Measurements from ENCODE around the gene LRRC66. TPM values are rescaled to one million over a fixed set of nuclear protein-coding genes. Genes with fewer than 3 reads are reported as not detected.

The LRRC66 gene
- total and polyA plus RNA-seq, 2 of the 13 experiments (the other 11 are each of a cell fraction or from before 2014, with no cell fraction given): not detected

- no peak for TF ChIP-seq DRAP1 (CRISPR knock-in tag; IDR thresholded peaks at IDR 0.05)
- TF ChIP-seq TFE3 (CRISPR knock-in tag; IDR thresholded peaks at IDR 0.05): no peak
- TF ChIP-seq MBNL3 (CRISPR knock-in tag; conservative IDR thresholded peaks at IDR 0.05): no peak
- TF ChIP-seq ZNF605 (CRISPR knock-in tag; IDR thresholded peaks at IDR 0.05): no peak
- no peak for TF ChIP-seq RFX1 (IDR thresholded peaks at IDR 0.05)
- no peak for TF ChIP-seq TMF1 (CRISPR knock-in tag; IDR thresholded peaks at IDR 0.05; ENCODE audit: low read depth)
- no peak for TF ChIP-seq CREB3 (CRISPR knock-in tag; IDR thresholded peaks at IDR 0.05)
- TF ChIP-seq ZNF691 (CRISPR knock-in tag; IDR thresholded peaks at IDR 0.05; ENCODE audit: borderline replicate concordance, low read depth): no peak
- no peak for TF ChIP-seq NCOA5 (CRISPR knock-in tag; IDR thresholded peaks at IDR 0.05)
These were observed 49.4 kb upstream of the LRRC66 start (continued) for GRCh38 chr4:52069571-52069970.

DNA sequence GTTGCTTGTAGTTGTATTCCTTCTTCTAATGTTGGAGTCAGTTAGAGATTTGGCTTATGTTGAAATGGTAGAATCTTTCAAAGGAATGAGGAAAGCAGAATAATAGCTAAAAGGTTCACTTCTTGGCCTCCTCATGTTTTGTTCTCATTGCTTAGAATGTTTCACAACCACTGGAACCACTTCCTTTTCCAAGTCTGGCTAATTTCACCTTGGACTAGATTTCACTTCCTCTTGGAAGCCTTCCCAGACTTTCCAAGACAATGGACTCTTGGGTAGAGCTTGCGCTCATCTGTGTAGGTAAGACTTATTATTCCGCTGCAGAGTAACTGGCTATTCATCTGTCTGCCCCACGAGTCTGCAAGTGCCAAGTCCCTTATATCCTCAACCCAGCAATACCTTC, 39.2 kb upstream of the LRRC66 start:
- no peak overlapping the region for H3K27ac ChIP-seq (ENCODE audit: extremely low read length, insufficient read depth, low read length)
- no peak for DNase-seq (ENCODE audit: low spot score)
- 93% methylated on average over 3 of the region's 3 CpGs for WGBS (ENCODE audit: low lambda C conversion rate)
- ATAC-seq: no peak
- H3K4me3 ChIP-seq (replicated peaks in 1 of 3; ENCODE audit: insufficient read depth in 1 of 3, low read depth in 2 of 3, low read length in 3 of 3): no peak overlapping the region
- no TSS peak for BruUV-seq (replicated peaks)
- H3K79me2 ChIP-seq (ENCODE audit: insufficient read depth, low read length): no peaks in the 10 kb centered on the region
- H3K4me2 ChIP-seq (ENCODE audit: low read depth, low read length): no peak overlapping the region
- no peaks in the 10 kb centered on the region for H3K9me3 ChIP-seq (ENCODE audit: low read length)
- no peaks in the 10 kb centered on the region; the same call in 1 of the 2 replicates for H3K4me1 ChIP-seq (ENCODE audit: insufficient read depth, low read length)
- intact Hi-C loops (cut with micrococcal nuclease; ENCODE audit: unreplicated experiment): no loop called here
- no peak overlapping the region for H2AFZ ChIP-seq (ENCODE audit: low read length)
- no peak for TF ChIP-seq HOXA9 (CRISPR knock-in tag; IDR thresholded peaks at IDR 0.05; ENCODE audit: borderline replicate concordance)
- no peak for TF ChIP-seq ZNF335 (CRISPR knock-in tag; IDR thresholded peaks at IDR 0.05)
- TF ChIP-seq FOXA1 (IDR thresholded peaks at IDR 0.05): no peak
- TF ChIP-seq FOXA1 (CRISPR knock-in tag; IDR thresholded peaks at IDR 0.05): no peak
- TF ChIP-seq HDAC6 (IDR thresholded peaks at IDR 0.05; ENCODE audit: low read depth, low read length): no peak
- no peaks in the 10 kb centered on the region for H3K27me3 ChIP-seq (ENCODE audit: control insufficient read depth in 1 of 2, insufficient read depth in 2 of 2, low read length in 2 of 2)
- no peak for FAIRE-seq
- H3K9ac ChIP-seq (ENCODE audit: insufficient read depth, low read depth, low read length): no peak overlapping the region
- POLR2A ChIA-PET: no interaction called here
- CTCF ChIA-PET (ENCODE audit: low intra/inter-chr PET ratio, low total read pairs): no interaction called here
- 0 out of 5 replicates have a peak, but pooled peaks cover 0 to 5% of the 10 kb centered on the region in 2 experiments for H3K36me3 ChIP-seq (replicated peaks in 1 of 2; ENCODE audit: control insufficient read depth in 1 of 2, insufficient read depth in 2 of 2, low read length in 2 of 2)
- in situ Hi-C loops (cut with HindIII; ENCODE audit: extremely low pct_ligation_motif_present, low pct_unique_long_range_greater_than_20kb): no loop called here
- no peaks in the 10 kb centered on the region for H4K20me1 ChIP-seq (ENCODE audit: insufficient read depth, low read length)

Measured in HepG2 (cell line).